Erythroblast (primary cell): ENCODE results near the gene C10orf90.

Source experiments
- GATA1 ChIP-seq: IDR thresholded peaks from 2 replicates; pipeline ENCODE4 v1.6.1; 2011; ENCODE audit warnings: low read depth, mild to moderate bottlenecking, control low read depth, low read length, moderate library complexity
- POLR2A ChIP-seq: IDR thresholded peaks from 2 replicates; pipeline ENCODE4 v1.6.1; 2011; ENCODE audit warnings: mild to moderate bottlenecking, low read length

- TF ChIP-seq POLR2A: no peak
- TF ChIP-seq GATA1: no peak
These were observed 30.1 kb downstream of the C10orf90 start for GRCh38 chr10:126640401-126640800.
